GM10847 (cell line): ENCODE results near the gene AIG1.

Experiments
- POLR2A ChIP-seq: IDR thresholded peaks from 2 replicates; pipeline ENCODE4 v1.6.1; 2011; ENCODE audit not compliant: insufficient read length; ENCODE audit errors: extremely low read depth

The AIG1 gene

DNA sequence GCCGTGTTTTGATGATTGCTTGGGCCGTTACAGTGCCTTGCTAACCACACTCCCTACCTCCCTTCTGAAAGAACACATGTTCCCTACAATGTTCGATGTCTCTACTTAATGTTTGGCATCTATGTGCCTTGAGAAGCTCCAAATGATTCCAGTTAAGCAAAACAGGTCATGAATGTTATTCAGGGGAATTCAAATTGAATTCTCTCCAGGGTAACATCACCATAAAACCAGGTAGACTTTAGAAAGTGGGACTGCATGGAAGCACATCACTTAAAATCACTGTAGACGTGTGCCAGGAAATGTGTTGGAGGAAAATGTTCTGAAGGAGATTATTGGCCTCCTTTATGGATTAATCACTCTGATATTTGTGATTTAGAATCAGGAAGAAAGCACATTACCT lies 261.7 kb downstream of the AIG1 start:
- no peak for TF ChIP-seq POLR2A

DNA sequence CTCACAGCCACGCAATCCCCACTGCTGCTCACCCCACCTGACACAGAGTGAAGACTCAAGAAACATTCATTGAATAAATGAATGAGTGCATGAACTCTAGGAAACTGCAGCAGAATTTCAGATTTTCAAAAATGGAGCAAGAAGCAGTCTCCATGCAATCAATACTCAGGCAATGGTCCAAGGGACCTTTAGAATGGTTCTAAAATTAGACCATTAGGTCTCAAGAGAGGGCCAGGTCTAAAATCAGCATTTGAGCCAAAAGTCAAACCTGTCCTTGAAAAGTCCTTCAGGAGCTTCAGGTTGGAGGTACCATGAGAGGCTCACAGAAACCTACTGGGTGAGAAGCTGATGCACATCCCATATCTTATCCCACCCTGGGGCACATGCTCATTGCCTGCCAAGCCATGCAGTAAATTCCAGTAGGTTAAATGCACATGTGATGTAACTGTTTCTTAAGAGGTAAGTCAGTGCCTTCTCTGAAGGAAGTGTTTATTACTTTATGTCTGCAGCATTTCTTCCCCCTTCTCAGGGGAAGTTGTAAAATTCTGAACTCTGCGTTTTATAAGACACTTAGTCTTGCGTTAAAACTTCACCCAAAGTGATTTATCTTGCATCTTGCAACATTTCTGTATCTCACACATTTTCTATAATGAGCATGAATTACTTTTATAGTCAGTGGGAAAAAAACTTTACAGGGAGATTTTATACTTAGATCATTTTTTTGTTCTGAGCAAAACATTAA lies 263.2 kb downstream of the AIG1 start:
- TF ChIP-seq POLR2A: no peak

DNA sequence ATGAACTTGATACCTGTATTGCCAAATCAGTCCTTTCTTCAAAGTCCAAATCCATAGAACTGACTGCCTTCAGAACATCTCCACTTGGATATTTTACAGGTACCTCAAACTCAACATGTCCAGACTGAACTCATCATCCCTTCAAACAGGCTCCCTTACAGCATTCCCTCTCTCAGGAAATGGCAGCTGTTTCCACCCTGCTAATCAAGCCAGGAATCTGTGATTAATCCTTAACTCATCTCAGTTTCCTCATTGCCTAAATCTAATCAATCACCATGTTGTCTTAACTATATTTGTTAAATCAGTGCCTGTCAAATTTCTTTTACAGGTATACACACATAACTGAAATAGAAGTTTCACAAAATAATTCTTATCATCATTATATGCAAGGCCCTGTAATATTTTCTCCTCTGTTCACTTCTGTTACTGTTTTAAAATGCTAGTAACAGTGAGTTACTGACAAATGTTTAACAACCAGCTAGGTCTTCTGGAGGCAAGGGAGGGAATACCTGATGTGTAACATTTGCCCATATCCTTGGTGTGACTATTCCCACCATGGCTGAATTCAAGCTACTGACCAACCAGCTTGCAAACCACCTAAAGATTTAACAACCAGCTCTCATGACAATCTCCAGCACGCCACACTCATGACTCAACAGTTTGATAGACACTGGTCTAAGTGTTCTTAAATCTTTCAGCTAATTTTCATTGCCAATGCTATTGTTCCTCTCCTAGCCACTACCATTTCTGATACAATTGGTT lies 264.9 kb downstream of the AIG1 start:
- no peak for TF ChIP-seq POLR2A

DNA sequence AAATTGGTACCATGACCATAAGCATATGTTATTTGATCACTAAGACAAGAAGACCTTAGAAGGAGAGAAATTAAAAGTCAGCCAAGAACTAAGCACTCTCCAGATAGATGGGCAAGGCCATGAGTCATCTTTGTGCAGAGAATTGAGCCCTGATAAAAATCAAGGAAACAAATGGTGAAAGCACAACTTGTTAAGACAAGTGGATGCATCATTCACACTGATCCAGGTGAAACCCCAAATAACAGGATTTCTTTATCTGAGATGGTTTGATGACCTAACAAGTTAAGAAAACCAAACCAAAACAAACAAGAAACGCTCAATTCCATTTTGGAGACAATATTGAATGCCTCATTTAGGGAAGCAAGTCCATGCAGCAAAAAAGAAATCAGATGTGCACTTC lies 268.2 kb downstream of the AIG1 start:
- no peak for TF ChIP-seq POLR2A

DNA sequence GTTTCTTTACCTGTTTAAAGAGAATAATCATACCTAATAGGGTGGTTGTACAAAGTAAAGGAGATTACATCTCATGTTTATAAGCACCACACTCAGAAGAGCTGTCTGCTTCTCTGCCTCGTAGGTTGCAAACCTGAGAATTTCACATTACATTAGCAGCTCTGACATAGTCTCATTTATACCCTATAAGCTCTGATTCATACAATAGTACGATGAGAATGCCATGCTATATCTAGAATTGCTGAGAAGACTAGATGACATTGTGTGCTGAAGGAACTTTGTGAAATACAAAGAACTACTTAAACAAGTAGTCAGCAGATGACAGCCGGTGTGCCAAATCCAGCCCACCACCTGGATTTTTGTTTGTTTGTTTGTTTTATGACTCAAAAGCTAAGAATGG lies 268.6 kb downstream of the AIG1 start:
- no peak for TF ChIP-seq POLR2A

DNA sequence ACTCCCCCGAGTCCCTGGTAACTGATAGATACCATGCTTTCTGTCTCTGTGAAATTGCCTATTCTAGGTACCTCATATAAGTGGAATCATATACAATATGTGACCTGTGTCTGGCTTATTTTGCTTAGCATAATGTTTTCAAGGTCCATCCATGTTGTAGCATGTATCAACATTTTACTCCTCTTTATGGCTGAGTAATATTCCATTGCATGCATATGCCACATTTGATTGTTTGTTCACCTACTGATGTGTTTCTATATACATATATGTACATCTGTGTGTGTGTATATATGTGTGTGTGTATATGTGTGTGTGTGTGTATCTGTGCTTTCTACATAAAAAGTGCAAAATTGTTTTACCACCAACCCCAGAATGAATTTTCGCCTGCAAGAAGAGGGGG lies 270.7 kb downstream of the AIG1 start:
- no peak for TF ChIP-seq POLR2A

DNA sequence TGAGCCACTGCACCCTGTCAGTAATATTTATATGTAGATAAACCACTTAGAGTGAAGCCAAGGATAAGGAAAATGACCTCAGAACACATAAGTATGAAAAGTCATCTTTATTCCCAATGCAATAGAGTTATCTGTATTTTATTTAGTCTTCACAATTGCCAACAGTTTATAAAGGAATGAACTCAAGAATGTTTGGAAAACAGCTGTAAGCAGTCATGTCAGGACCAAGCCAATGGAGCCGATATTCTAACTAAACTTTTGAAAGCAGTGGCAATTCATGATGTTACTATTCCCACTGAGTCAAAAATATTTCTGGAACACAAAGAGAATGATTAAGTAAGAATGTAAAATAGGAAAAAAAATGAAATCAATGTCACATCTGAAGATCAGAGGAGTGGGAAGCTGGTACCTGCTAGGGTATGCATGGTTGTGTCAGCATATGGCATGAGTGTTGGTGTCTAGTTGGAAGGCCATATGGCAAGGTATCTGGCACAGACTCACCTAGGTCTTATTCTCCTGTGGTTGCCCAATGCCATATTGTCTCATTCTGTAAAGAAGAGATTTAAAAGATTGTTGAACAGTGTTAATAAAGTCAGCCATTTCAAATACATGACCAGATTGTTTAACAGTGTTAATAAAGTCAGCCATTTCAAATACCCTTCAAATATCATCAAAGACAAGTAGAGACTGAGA lies 271.6 kb downstream of the AIG1 start:
- no peak for TF ChIP-seq POLR2A

DNA sequence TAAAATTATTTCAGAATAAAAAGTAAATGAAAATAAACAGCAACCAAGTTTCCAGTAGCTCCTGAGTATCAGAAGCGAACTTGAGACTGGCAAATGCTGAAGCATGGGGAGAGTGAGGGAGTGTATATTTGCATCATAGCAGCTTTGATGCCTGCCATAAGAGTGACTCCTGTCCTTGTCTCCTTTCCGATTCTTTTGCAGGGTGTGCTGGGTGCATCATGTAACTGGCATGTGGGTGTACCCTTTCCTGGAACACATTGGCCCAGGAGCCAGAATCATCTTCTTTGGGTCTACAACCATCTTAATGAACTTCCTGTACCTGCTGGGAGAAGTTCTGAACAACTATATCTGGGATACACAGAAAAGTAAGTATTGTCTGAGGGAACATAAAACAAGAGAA lies 272.4 kb downstream of the AIG1 start:
- no peak for TF ChIP-seq POLR2A

DNA sequence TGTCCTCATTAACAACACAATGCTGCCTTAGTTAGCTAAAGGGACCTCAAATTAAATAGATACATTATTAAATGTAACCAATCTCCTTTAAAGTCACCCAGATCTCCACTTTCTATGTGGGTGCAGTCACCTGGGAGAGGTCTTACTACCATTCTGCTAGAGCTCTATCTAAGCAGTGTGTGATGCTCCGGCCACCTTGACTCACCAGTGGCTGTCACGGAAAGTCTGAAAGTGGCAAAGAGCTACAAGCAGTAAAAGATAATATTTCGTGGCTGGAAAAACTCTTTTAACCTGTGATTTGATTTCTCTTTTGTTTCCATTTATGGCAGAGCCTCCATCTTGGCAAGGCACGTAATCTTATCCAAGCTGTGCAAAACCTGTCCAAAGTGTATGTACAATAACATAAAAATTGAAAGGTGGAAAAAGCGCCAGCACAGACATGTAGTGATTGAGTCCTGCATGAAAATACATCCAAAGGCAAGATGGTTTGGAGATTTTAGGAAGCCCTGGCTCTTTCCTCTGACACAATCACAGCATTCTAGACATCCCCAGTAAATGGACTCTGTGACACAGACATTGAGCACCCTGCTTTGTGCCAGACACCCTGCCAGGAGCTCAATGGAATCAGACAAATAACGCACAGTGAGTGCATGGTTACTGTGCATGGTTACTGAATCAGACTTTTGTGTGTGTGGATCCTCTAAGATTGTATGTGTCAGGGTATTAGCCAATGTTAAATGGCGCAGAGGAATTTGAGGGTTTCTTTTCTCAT lies 273.2 kb downstream of the AIG1 start:
- TF ChIP-seq POLR2A: no peak

DNA sequence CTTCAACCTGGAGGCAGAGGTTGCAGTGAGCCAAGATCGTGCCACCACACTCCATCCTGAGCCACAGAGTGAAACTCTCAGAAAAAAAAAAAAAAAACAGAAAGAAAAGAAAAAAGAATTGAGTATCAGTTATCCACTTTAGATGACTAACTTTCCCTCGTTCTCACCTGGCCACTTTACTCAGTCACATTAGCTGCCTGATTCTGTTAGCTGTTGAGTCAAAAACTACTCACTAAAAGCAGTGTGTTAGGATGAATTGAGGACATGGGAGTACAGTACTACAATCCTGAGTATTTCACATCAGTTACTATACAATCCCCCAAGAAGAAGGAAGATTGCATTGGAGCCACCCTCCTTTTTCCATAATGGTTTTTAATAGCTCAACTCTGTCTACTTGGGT lies 275.2 kb downstream of the AIG1 start:
- no peak for TF ChIP-seq POLR2A

DNA sequence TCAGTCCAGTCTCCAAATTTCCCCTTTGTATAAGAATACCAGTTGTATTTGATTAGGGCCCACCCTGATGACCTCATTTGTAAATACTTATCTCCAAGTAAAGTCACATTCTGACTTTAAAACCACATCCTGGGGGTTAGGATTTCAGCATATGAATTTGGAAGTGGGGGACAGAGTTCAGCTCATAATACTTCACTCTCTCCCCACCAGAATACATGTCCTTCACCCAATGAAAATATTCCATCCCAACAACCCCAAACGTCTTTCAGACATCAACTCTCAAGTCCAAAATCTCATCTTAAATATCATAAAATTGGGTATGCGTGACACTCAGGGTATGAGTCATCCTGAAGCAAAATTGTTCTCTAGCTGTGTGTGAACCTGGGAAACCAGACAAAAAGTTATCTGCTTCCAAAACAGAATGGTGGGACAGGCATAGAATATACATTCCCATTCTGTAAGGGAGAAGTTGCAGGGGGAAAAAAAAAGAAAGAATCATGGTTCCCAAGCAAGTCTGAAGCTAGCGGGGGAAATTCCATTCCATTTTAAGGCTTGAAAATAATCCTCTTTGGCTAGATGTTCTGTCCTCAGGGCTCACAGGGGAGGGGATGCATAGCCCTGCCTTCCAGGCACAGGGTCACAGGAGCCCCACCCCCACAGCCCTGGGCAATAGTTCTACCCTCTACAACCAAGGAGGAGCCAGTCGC lies 275.9 kb downstream of the AIG1 start:
- no peak for TF ChIP-seq POLR2A

DNA sequence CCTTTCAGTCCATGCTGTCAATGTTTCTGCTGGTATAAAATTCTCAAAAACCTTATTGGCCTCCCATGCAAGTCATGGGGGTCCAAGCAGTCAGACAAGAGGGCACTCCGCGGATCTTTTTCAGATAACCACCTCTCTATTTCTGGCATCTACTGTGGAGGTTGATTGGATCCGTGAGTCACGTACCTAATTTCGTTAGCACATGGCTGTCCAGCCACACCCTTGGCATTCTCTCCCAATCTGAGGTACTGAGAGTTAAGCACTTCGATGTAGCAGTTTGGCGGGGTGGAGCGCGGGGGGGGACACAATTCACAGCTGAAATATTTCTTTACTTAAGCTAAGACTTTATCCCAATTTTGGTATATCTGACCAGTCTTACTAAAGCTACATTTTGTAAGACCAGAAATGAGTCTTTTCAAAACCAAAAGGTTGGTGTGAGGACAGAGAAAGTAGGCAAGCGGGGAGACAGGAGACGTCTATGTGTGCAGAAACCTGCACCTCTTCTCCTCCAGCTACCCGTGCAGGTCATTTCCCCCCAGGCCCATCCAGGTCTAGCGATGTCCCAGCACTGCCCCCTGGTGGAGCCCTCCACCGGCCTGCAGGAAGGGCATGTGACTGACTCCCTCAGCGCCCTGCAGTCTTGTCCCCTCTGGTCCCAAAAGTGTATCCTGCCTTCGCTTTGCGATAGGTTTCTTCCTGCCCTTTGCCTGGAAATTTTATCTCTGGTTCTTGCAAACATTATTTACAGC lies 276.7 kb downstream of the AIG1 start:
- no peak for TF ChIP-seq POLR2A

DNA sequence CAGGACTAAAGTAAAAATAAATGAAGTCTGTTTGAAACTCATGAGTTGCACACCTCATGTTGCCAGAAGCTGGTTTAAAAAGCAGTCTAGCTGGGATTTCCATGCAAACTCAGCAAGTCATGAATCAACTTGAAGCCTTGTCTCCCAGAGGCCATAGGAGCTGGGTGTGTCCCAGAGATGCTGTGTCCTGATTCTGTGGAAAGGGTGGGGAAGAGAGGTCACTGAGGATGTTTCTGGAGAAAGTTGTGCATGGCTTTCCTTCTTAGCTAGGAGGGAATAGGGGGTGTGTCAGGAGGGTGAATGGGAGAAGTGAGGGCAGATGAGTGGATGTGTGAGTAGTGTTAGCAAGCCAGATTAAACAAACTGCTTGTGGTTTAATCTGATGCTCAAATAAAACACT lies 278.5 kb downstream of the AIG1 start:
- no peak for TF ChIP-seq POLR2A

DNA sequence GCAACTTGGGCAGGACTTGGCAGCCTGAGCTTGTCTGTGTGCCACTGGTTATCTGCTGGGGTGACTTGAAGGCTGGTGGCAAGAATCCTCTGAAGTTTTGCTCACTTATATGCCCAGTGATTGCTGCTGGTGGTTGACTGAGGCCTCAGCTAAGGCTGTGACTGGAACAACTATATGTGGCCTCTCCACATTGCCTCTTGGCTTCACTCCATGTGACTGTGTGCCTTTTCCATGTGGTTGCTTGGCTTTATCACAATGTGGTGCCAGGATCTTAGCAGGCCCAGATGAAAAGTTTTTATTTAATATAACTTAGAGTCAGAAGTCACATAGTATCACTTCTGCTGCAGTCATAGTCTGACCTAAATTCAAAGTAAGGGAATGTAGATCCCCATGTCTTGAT lies 285.3 kb downstream of the AIG1 start:
- no peak for TF ChIP-seq POLR2A
